MCF 10A (cell line): ENCODE measurements around the gene SS18L1. TPM values are rescaled to one million over a fixed set of nuclear protein-coding genes. Genes with fewer than 3 reads are reported as not detected.

Experiments
- BruUV-seq: library from RNA; stranded (reverse); fragments of 400-500 nt; replicated peaks from 2 replicates; lab custom pipeline; 2021; lab: Mats Ljungman, UMichigan
- CTCF ChIA-PET: fragments of 300-600 bp; sonication (Branson Sonifier 250); formaldehyde crosslinking; extraction: SDS; loops from one replicate; lab custom pipeline; 2021; ENCODE audit warnings: antibody characterized with exemption, inconsistent platforms; lab: Yijun Ruan, JAX
- POLR2A ChIA-PET: fragments of 300-600, 350-650 bp; sonication (Branson Sonifier 250); formaldehyde crosslinking; extraction: SDS; loops from one replicate; lab custom pipeline; 2020; ENCODE audit warnings: antibody characterized with exemption, inconsistent platforms; lab: Yijun Ruan, JAX
- DNase-seq: peaks from one replicate; pipeline ENCODE4 v3.0.0-alpha.2; 2018; ENCODE audit not compliant: unreplicated experiment
- H3K27ac Mint-ChIP-seq: one replicate; pipeline ENCODE4 v1.8.0; 2022; ENCODE audit warnings: mild to moderate bottlenecking, low read depth, mixed read lengths; ENCODE audit not compliant: unreplicated experiment
- H3K27me3 Mint-ChIP-seq: one replicate; pipeline ENCODE4 v1.8.0; 2022; ENCODE audit warnings: mixed read lengths; ENCODE audit not compliant: insufficient read depth, unreplicated experiment
- H3K36me3 Mint-ChIP-seq: one replicate; pipeline ENCODE4 v1.8.0; 2022; ENCODE audit warnings: mild to moderate bottlenecking, moderate library complexity, mixed read lengths; ENCODE audit not compliant: insufficient read depth, unreplicated experiment
- H3K4me1 Mint-ChIP-seq: one replicate; pipeline ENCODE4 v1.8.0; 2022; ENCODE audit warnings: mixed read lengths; ENCODE audit not compliant: insufficient read depth, unreplicated experiment
- H3K4me3 Mint-ChIP-seq: one replicate; pipeline ENCODE4 v1.8.0; 2022; ENCODE audit warnings: mild to moderate bottlenecking, moderate library complexity, mixed read lengths; ENCODE audit not compliant: unreplicated experiment
- H3K9me3 Mint-ChIP-seq: one replicate; pipeline ENCODE4 v1.8.0; 2022; ENCODE audit warnings: mixed read lengths; ENCODE audit not compliant: unreplicated experiment
- intact Hi-C: fragments of 100-400 bp; cut with micrococcal nuclease; formaldehyde crosslinking; loops from 2 replicates; pipeline ENCODE4 v1.14.1; 2022
- total RNA-seq: library from RNA; stranded (reverse); gene quantifications from 2 replicates; pipeline ENCODE4 v1.2.3, GENCODE V29; 2022
- TF ChIP-seq, protein P1 (sequence below): fragments of 200-600 bp; IDR thresholded peaks from one replicate; pipeline ENCODE4 v1.8.0; 2022; ENCODE audit warnings: antibody characterized with exemption, mild to moderate bottlenecking; ENCODE audit not compliant: unreplicated experiment

Gene SS18L1
- total RNA-seq, 1 experiment from 2014 or later = 16.1 TPM

- ChIA-PET POLR2A (no interaction called here), CTCF (interaction anchor here (0.7 to 1.1 kb wide), 2 partner anchors 12 to 25 kb away, joined by 4 read pairs; no protein-coding TSS in a partner anchor)
- Mint-ChIP-seq H3K27ac (no peak overlapping the region), H3K4me3 (no peak overlapping the region), H3K4me1 (no peaks in the 10 kb centered on the region), H3K36me3 (no peaks in the 10 kb centered on the region), H3K9me3 (no peaks in the 10 kb centered on the region), H3K27me3 (peaks cover 19% of the 10 kb centered on the region)
- intact Hi-C loops = no loop called here
- TF ChIP-seq, protein P1, sequence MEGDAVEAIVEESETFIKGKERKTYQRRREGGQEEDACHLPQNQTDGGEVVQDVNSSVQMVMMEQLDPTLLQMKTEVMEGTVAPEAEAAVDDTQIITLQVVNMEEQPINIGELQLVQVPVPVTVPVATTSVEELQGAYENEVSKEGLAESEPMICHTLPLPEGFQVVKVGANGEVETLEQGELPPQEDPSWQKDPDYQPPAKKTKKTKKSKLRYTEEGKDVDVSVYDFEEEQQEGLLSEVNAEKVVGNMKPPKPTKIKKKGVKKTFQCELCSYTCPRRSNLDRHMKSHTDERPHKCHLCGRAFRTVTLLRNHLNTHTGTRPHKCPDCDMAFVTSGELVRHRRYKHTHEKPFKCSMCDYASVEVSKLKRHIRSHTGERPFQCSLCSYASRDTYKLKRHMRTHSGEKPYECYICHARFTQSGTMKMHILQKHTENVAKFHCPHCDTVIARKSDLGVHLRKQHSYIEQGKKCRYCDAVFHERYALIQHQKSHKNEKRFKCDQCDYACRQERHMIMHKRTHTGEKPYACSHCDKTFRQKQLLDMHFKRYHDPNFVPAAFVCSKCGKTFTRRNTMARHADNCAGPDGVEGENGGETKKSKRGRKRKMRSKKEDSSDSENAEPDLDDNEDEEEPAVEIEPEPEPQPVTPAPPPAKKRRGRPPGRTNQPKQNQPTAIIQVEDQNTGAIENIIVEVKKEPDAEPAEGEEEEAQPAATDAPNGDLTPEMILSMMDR = no peak
- no peak for DNase-seq
- BruUV-seq = no TSS peak
Observed at GRCh38 chr20:62210496-62210855, 66.9 kb downstream of the SS18L1 start.

GRCh38 chr20:62211216-62211615 lies 67.6 kb downstream of the SS18L1 start:
- ChIA-PET CTCF (no interaction called here), POLR2A (no interaction called here)

GRCh38 chr20:62211769-62212288 lies 68.3 kb downstream of the SS18L1 start:
- CTCF ChIA-PET = no interaction called here
- intact Hi-C loops = no loop called here
- Mint-ChIP-seq H3K27ac (no peak overlapping the region), H3K9me3 (no peaks in the 10 kb centered on the region), H3K27me3 (peaks cover 23% of the 10 kb centered on the region), H3K4me3 (no peak overlapping the region), H3K36me3 (no peaks in the 10 kb centered on the region), H3K4me1 (no peaks in the 10 kb centered on the region)
- TF ChIP-seq, protein P1 = no peak
- no TSS peak for BruUV-seq
- POLR2A ChIA-PET = no interaction called here
- DNase-seq = no peak

More at GRCh38 chr20:62211216-62211615, 67.6 kb downstream of the SS18L1 start:
- intact Hi-C loops = no loop called here
- Mint-ChIP-seq H3K27ac (no peak overlapping the region), H3K36me3 (no peaks in the 10 kb centered on the region), H3K4me3 (no peak overlapping the region), H3K4me1 (no peaks in the 10 kb centered on the region), H3K9me3 (no peaks in the 10 kb centered on the region), H3K27me3 (peaks cover 23% of the 10 kb centered on the region)
- TF ChIP-seq, protein P1 = no peak
- no peak for DNase-seq
- no TSS peak for BruUV-seq

DNA sequence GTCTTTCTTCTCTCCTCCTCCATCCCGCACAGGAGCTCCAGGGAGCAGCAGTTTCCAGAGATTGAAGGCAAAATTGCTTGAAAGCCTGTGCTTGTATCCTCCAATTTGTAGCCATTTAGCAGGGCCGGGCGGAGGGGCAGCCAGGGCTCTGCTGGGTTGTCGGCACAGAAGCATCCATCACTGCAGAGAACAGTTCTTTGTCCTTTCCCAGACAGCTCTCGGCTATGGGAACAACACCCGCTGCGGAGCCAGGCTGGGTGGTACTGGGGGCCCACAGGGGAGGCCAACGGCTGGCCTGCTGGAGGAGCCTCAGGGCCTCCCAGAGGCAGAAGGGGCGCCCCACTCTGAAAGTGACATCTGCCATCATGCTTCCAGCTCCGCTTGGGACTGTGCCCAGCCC lies 68.7 kb downstream of the SS18L1 start:
- no peaks in the 10 kb centered on the region for H3K4me1 Mint-ChIP-seq
- ChIA-PET POLR2A (no interaction called here), CTCF (no interaction called here)
- no peaks in the 10 kb centered on the region for H3K36me3 Mint-ChIP-seq
- DNase-seq = no peak
- H3K27me3 Mint-ChIP-seq = peaks cover 23% of the 10 kb centered on the region
- TF ChIP-seq, protein P1 = no peak
- no peak overlapping the region for H3K4me3 Mint-ChIP-seq
- no TSS peak for BruUV-seq
- no peak overlapping the region for H3K27ac Mint-ChIP-seq
- no peaks in the 10 kb centered on the region for H3K9me3 Mint-ChIP-seq
- intact Hi-C loops = no loop called here
